GM23338 (cell line): Measurements from ENCODE around the gene ANKFY1. TPM values are rescaled to one million over a fixed set of nuclear protein-coding genes. Genes with fewer than 3 reads are reported as not detected.

Source experiments
- ATAC-seq: fragments of 200-7000 bp; cut with Tn5 transposase; 3 replicates; pipeline ENCODE4 v1.9.1; 2020
- DNase-seq: peaks from one replicate; pipeline ENCODE4 v3.0.0-alpha.2; 2015; ENCODE audit warnings: low spot score
- H2AFZ ChIP-seq: fragments of 200-600 bp; sonication (generic); 2 replicates; pipeline ENCODE4 v1.8.0; 2016; ENCODE audit warnings: antibody characterized with exemption, mild to moderate bottlenecking, moderate library complexity
- H3F3A ChIP-seq: fragments of 200-600 bp; sonication (generic); replicated peaks from 2 replicates; pipeline ENCODE4 v1.8.0; 2017; ENCODE audit warnings: antibody characterized with exemption, mixed run types, low read depth
- H3K27ac ChIP-seq: fragments of 200-600 bp; sonication (generic); 2 replicates; pipeline ENCODE4 v1.6.1; 2016; ENCODE audit warnings: low read depth
- H3K27me3 ChIP-seq: fragments of 200-600 bp; sonication (generic); 2 replicates; pipeline ENCODE4 v1.8.0; 2016; ENCODE audit warnings: mild to moderate bottlenecking, mixed run types, moderate library complexity; ENCODE audit not compliant: insufficient read depth
- H3K36me3 ChIP-seq: fragments of 200-600 bp; sonication (generic); 2 replicates; pipeline ENCODE4 v1.8.0; 2016; ENCODE audit warnings: mild to moderate bottlenecking; ENCODE audit not compliant: insufficient read depth
- H3K4me1 ChIP-seq: fragments of 200-600 bp; sonication (generic); 2 replicates; pipeline ENCODE4 v1.8.0; 2016; ENCODE audit warnings: mild to moderate bottlenecking, moderate library complexity; ENCODE audit not compliant: insufficient read depth
- H3K4me2 ChIP-seq: fragments of 200-600 bp; sonication (generic); 2 replicates; pipeline ENCODE4 v1.7.1; 2017; ENCODE audit warnings: mixed run types
- H3K4me3 ChIP-seq: fragments of 200-600 bp; sonication (generic); 2 replicates; pipeline ENCODE4 v1.6.1; 2016; ENCODE audit warnings: mixed run types
- H3K79me2 ChIP-seq: fragments of 200-600 bp; sonication (generic); replicated peaks from 2 replicates; pipeline ENCODE4 v1.8.0; 2017; ENCODE audit warnings: mild to moderate bottlenecking; ENCODE audit not compliant: insufficient read depth
- H3K9me2 ChIP-seq: fragments of 200-600 bp; sonication (generic); 2 replicates; pipeline ENCODE4 v1.8.0; 2017; ENCODE audit not compliant: insufficient read depth
- H4K20me1 ChIP-seq: fragments of 200-600 bp; sonication (generic); replicated peaks from 2 replicates; pipeline ENCODE4 v1.8.0; 2017; ENCODE audit warnings: mild to moderate bottlenecking; ENCODE audit not compliant: insufficient read depth
- H3K27ac Mint-ChIP-seq: 2 replicates; pipeline ENCODE4 v1.8.0; 2020; ENCODE audit warnings: inconsistent platforms, mild to moderate bottlenecking, moderate library complexity, mixed read lengths
- H3K27me3 Mint-ChIP-seq: 3 replicates; pipeline ENCODE4 v1.8.0; 2022; ENCODE audit warnings: low read depth, mild to moderate bottlenecking, moderate library complexity, mixed read lengths, inconsistent platforms; ENCODE audit not compliant: insufficient read depth, poor library complexity
- H3K36me3 Mint-ChIP-seq: 3 replicates; pipeline ENCODE4 v1.8.0; 2021; ENCODE audit warnings: low read depth, mild to moderate bottlenecking, inconsistent platforms, moderate library complexity, mixed read lengths
- H3K4me1 Mint-ChIP-seq: 3 replicates; pipeline ENCODE4 v1.8.0; 2020; ENCODE audit warnings: mild to moderate bottlenecking, inconsistent platforms, mixed read lengths
- H3K4me3 Mint-ChIP-seq: 3 replicates; pipeline ENCODE4 v1.8.0; 2021; ENCODE audit warnings: moderate library complexity, mild to moderate bottlenecking, inconsistent platforms, mixed read lengths
- H3K9me3 Mint-ChIP-seq: 3 replicates; pipeline ENCODE4 v1.8.0; 2020; ENCODE audit warnings: moderate library complexity, mild to moderate bottlenecking, inconsistent platforms, mixed read lengths
- CREB1 ChIP-seq: fragments of 250-450 bp; sonication (Bioruptor Pico); IDR thresholded peaks from 2 replicates; pipeline ENCODE4 v1.5.0; 2020; ENCODE audit warnings: low read depth, mild to moderate bottlenecking, moderate library complexity
- EZH2 ChIP-seq: fragments of 200-600 bp; sonication (generic); IDR thresholded peaks from one replicate; pipeline ENCODE4 v1.8.0; 2017; ENCODE audit warnings: antibody characterized with exemption, mild to moderate bottlenecking, low read depth; ENCODE audit not compliant: unreplicated experiment
- EZH2phosphoT487 ChIP-seq: fragments of 200-600 bp; sonication (generic); IDR thresholded peaks from one replicate; pipeline ENCODE4 v1.8.1; 2018; ENCODE audit warnings: antibody characterized with exemption; ENCODE audit not compliant: unreplicated experiment
- JUNB ChIP-seq: IDR thresholded peaks from one replicate; pipeline ENCODE4 v1.6.1; 2016; ENCODE audit warnings: antibody characterized with exemption; ENCODE audit not compliant: unreplicated experiment
- NANOG ChIP-seq: IDR thresholded peaks from 2 replicates; pipeline ENCODE4 v1.6.1; 2016; ENCODE audit warnings: antibody characterized with exemption, borderline replicate concordance
- POLR2AphosphoS5 ChIP-seq: IDR thresholded peaks from 2 replicates; pipeline ENCODE4 v1.6.1; 2016; ENCODE audit warnings: antibody characterized with exemption, low read depth
- STAT1 ChIP-seq: IDR thresholded peaks from one replicate; pipeline ENCODE4 v1.6.1; 2016; ENCODE audit warnings: antibody characterized with exemption; ENCODE audit not compliant: unreplicated experiment
- ZNF114 ChIP-seq: fragments of 250-450 bp; sonication (Bioruptor Pico); IDR thresholded peaks from 2 replicates; pipeline ENCODE4 v1.5.0; 2020; ENCODE audit warnings: mild to moderate bottlenecking, moderate library complexity
- ZNF331 ChIP-seq: fragments of 250-450 bp; sonication (Bioruptor Pico); IDR thresholded peaks from 2 replicates; pipeline ENCODE4 v1.5.0; 2020; ENCODE audit warnings: low read depth, mild to moderate bottlenecking, moderate library complexity
- ZNF462 ChIP-seq: fragments of 250-450 bp; sonication (Bioruptor Pico); IDR thresholded peaks from 2 replicates; pipeline ENCODE4 v1.5.0; 2020; ENCODE audit warnings: mild to moderate bottlenecking, moderate library complexity
- polyA plus RNA-seq: library from polyadenylated mRNA; unstranded; fragments of >200 nt; fragmentation: Nextera tagmentation; extraction: Ambion mirVana; gene quantifications from 2 replicates; pipeline ENCODE4 v1.2.1, GENCODE V29; 2016
- total RNA-seq: library from RNA; depleted of rRNA; stranded (reverse); fragments of >200 nt; shearing (Covaris generic); gene quantifications from 2 replicates; pipeline ENCODE4 v1.2.3, GENCODE V29; 2014
- TF ChIP-seq, protein P1 (sequence below): IDR thresholded peaks from one replicate; pipeline ENCODE4 v1.6.1; 2018; ENCODE audit warnings: antibody characterized with exemption; ENCODE audit not compliant: unreplicated experiment
- TF ChIP-seq, protein P2 (sequence below): IDR thresholded peaks from 2 replicates; pipeline ENCODE4 v1.6.1; 2016; ENCODE audit warnings: antibody characterized with exemption
- TF ChIP-seq, protein P3 (sequence below), 2 experiments: fragments of 200-600 bp in 1 of 2; sonication (generic) in 1 of 2; conservative IDR thresholded peaks; 2 replicates each; pipeline versions ENCODE4 v1.5.1 to v1.6.1; 2016 to 2017; ENCODE audit warnings: antibody characterized with exemption in 2 of 2, low read depth in 2 of 2, mild to moderate bottlenecking in 2 of 2, moderate library complexity in 1 of 2

Gene ANKFY1
- total and polyA plus RNA-seq, 2 experiments from 2014 or later, result 12.9 to 44.4 TPM

DNA sequence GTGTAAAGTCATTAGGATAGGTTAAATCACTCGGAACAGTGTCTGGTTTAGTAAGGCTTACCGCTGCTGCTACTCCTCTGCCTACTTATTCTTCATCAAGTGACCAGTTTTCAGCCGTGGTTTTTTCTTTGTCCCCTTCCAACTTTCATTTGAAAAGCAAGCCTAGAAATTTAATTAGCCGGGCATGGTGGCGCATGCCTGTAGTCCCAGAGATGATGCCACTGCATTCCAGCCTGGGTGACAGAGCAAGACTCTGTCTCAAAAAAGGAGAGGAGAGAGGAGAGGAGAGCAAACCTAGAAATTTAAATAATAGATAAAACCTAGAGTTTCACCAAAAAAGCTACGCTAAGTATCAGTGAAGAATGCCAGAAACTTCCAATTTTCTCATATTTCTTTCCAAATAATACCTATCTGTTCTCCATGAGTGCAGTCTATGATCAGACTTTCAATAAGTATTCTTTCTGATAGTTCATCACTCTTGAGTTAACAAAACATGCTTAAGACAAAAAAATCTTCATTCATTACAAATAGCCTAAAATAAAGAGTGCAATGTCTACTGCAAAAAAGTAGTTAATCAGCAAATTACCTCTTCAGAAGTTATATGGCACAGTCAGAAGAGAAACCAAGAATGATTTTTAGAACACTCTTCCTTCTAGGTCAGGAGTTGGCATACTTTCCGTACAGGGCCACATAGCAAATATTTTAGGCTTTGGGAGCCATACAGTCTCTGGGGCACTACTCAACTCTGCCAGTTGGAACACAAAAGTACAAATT lies 15.1 kb downstream of the ANKFY1 start:
- Mint-ChIP-seq H3K27ac (peak overlapping the region; percentile 86), H3K9me3 (no peaks in the 10 kb centered on the region), H3K27me3 (no peaks in the 10 kb centered on the region), H3K36me3 (no peaks in the 10 kb centered on the region; the same call in 2 of the 3 replicates), H3K4me1 (peaks cover 30% of the 10 kb centered on the region), H3K4me3 (no peak overlapping the region)
- Histone ChIP-seq H3K36me3 (no peaks in the 10 kb centered on the region; the same call in 1 of the 2 replicates), H3K27me3 (no peaks in the 10 kb centered on the region), H3K27ac (peak overlapping the region; percentile 52), H3F3A (no peaks in the 10 kb centered on the region), H3K9me2 (no peaks in the 10 kb centered on the region), H3K4me1 (peaks cover 28% of the 10 kb centered on the region), H3K79me2 (peaks cover 100% of the 10 kb centered on the region), H3K4me3 (no peak overlapping the region), H3K4me2 (no peak overlapping the region), H2AFZ (no peak overlapping the region), H4K20me1 (peaks cover 73% of the 10 kb centered on the region)
- no peak for ATAC-seq
- no peak for DNase-seq
- TF ChIP-seq, protein P1, sequence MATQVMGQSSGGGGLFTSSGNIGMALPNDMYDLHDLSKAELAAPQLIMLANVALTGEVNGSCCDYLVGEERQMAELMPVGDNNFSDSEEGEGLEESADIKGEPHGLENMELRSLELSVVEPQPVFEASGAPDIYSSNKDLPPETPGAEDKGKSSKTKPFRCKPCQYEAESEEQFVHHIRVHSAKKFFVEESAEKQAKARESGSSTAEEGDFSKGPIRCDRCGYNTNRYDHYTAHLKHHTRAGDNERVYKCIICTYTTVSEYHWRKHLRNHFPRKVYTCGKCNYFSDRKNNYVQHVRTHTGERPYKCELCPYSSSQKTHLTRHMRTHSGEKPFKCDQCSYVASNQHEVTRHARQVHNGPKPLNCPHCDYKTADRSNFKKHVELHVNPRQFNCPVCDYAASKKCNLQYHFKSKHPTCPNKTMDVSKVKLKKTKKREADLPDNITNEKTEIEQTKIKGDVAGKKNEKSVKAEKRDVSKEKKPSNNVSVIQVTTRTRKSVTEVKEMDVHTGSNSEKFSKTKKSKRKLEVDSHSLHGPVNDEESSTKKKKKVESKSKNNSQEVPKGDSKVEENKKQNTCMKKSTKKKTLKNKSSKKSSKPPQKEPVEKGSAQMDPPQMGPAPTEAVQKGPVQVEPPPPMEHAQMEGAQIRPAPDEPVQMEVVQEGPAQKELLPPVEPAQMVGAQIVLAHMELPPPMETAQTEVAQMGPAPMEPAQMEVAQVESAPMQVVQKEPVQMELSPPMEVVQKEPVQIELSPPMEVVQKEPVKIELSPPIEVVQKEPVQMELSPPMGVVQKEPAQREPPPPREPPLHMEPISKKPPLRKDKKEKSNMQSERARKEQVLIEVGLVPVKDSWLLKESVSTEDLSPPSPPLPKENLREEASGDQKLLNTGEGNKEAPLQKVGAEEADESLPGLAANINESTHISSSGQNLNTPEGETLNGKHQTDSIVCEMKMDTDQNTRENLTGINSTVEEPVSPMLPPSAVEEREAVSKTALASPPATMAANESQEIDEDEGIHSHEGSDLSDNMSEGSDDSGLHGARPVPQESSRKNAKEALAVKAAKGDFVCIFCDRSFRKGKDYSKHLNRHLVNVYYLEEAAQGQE, result no peak
- TF ChIP-seq ZNF114, result no peak
- no peak for TF ChIP-seq EZH2phosphoT487
- no peak for TF ChIP-seq ZNF331 (CRISPR knock-in tag)
- no peak for TF ChIP-seq STAT1
- no peak for TF ChIP-seq EZH2
- no peak for TF ChIP-seq CREB1 (CRISPR knock-in tag)
- TF ChIP-seq NANOG, result no peak
- TF ChIP-seq POLR2AphosphoS5, result no peak
- TF ChIP-seq, protein P2, sequence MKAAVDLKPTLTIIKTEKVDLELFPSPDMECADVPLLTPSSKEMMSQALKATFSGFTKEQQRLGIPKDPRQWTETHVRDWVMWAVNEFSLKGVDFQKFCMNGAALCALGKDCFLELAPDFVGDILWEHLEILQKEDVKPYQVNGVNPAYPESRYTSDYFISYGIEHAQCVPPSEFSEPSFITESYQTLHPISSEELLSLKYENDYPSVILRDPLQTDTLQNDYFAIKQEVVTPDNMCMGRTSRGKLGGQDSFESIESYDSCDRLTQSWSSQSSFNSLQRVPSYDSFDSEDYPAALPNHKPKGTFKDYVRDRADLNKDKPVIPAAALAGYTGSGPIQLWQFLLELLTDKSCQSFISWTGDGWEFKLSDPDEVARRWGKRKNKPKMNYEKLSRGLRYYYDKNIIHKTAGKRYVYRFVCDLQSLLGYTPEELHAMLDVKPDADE, result no peak
- TF ChIP-seq, protein P3, sequence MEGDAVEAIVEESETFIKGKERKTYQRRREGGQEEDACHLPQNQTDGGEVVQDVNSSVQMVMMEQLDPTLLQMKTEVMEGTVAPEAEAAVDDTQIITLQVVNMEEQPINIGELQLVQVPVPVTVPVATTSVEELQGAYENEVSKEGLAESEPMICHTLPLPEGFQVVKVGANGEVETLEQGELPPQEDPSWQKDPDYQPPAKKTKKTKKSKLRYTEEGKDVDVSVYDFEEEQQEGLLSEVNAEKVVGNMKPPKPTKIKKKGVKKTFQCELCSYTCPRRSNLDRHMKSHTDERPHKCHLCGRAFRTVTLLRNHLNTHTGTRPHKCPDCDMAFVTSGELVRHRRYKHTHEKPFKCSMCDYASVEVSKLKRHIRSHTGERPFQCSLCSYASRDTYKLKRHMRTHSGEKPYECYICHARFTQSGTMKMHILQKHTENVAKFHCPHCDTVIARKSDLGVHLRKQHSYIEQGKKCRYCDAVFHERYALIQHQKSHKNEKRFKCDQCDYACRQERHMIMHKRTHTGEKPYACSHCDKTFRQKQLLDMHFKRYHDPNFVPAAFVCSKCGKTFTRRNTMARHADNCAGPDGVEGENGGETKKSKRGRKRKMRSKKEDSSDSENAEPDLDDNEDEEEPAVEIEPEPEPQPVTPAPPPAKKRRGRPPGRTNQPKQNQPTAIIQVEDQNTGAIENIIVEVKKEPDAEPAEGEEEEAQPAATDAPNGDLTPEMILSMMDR (conservative IDR thresholded peaks at IDR 0.05; ENCODE audit: low read depth in 2 of 2), result no peak
- TF ChIP-seq JUNB, result no peak
- TF ChIP-seq ZNF462 (CRISPR knock-in tag), result no peak
